HEK293 (cell line): ENCODE data around the gene FBXO45.
A peak's percentile ranks its signal among the peaks of the same experiment; 100 is the strongest.

Experiments used
- CTCF ChIA-PET: fragments of 350-600 bp; formaldehyde crosslinking; extraction: SDS; loops from one replicate; lab custom pipeline; 2021; ENCODE audit warnings: antibody characterized with exemption; lab: Yijun Ruan, JAX
- POLR2A ChIA-PET: fragments of 300-600 bp; formaldehyde crosslinking; extraction: SDS; loops from one replicate; lab custom pipeline; 2020; ENCODE audit warnings: antibody characterized with exemption, inconsistent platforms; lab: Yijun Ruan, JAX
- H3K27ac ChIP-seq: fragments of 200-500 bp; sonication (Bioruptor generic); 2 replicates; pipeline ENCODE4 v1.5.1; 2014; ENCODE audit warnings: low read depth, low read length, control low read depth, inconsistent platforms; ENCODE audit errors: extremely low read depth
- H3K36me3 ChIP-seq, 2 experiments: fragments of 200-500 bp in 1 of 2; sonication (Bioruptor generic) in 1 of 2; 1 replicate in 1 of 2; 2 replicates in 1 of 2; pipeline ENCODE4 v1.5.1; 2014 to 2017; ENCODE audit warnings: inconsistent platforms in 2 of 2, low read length in 2 of 2; ENCODE audit not compliant: control insufficient read depth in 2 of 2, insufficient read depth in 1 of 2
- H3K4me1 ChIP-seq: fragments of 200-500 bp; sonication (Bioruptor generic); 2 replicates; pipeline ENCODE4 v1.5.1; 2014; ENCODE audit warnings: mild to moderate bottlenecking, low read length, inconsistent platforms; ENCODE audit not compliant: control insufficient read depth, insufficient read depth
- H3K4me3 ChIP-seq: 2 replicates; pipeline ENCODE4 v1.5.1; 2011; ENCODE audit warnings: low read depth, mild to moderate bottlenecking, control low read depth, low read length, moderate library complexity
- H3K9me3 ChIP-seq: fragments of 200-500 bp; sonication (Bioruptor generic); 2 replicates; pipeline ENCODE4 v1.5.1; 2014; ENCODE audit warnings: low read depth, low read length, inconsistent platforms; ENCODE audit not compliant: control insufficient read depth, insufficient read depth
- CTCF ChIP-seq: fragments of 450-650 bp; formaldehyde crosslinking; IDR thresholded peaks from 2 replicates; pipeline ENCODE4 v1.5.1; 2016; ENCODE audit warnings: missing biosample characterization, missing genetic modification characterization
- GLI2 ChIP-seq: fragments of 450-650 bp; formaldehyde crosslinking; IDR thresholded peaks from 2 replicates; pipeline ENCODE4; 2017; ENCODE audit warnings: missing biosample characterization, missing genetic modification characterization, low read depth, borderline replicate concordance
- GLIS2 ChIP-seq: fragments of 450-650 bp; formaldehyde crosslinking; IDR thresholded peaks from 2 replicates; pipeline ENCODE4 v1.5.1; 2016; ENCODE audit warnings: missing biosample characterization, missing genetic modification characterization
- KLF16 ChIP-seq: fragments of 450-650 bp; formaldehyde crosslinking; IDR thresholded peaks from 2 replicates; pipeline ENCODE4 v1.5.1; 2017; ENCODE audit warnings: missing biosample characterization, missing genetic modification characterization
- KLF7 ChIP-seq: fragments of 450-650 bp; formaldehyde crosslinking; IDR thresholded peaks from 2 replicates; pipeline ENCODE4 v1.5.1; 2016; ENCODE audit warnings: missing biosample characterization, missing genetic modification characterization, borderline replicate concordance
- KLF8 ChIP-seq: fragments of 450-650 bp; formaldehyde crosslinking; IDR thresholded peaks from 2 replicates; pipeline ENCODE4 v1.5.1; 2016; ENCODE audit warnings: missing biosample characterization, missing genetic modification characterization
- SCRT1 ChIP-seq: fragments of 450-650 bp; formaldehyde crosslinking; IDR thresholded peaks from 2 replicates; pipeline ENCODE4 v1.5.1; 2016; ENCODE audit warnings: missing biosample characterization, missing genetic modification characterization, borderline replicate concordance
- TRIM28 ChIP-seq: IDR thresholded peaks from 2 replicates; pipeline ENCODE4 v1.6.1; 2011; ENCODE audit warnings: low read length, control low read depth, borderline replicate concordance
- YY1 ChIP-seq: fragments of 450-650 bp; formaldehyde crosslinking; IDR thresholded peaks from 2 replicates; pipeline ENCODE4 v1.5.1; 2018; ENCODE audit warnings: missing biosample characterization, missing genetic modification characterization
- ZBTB1 ChIP-seq: fragments of 450-650 bp; formaldehyde crosslinking; IDR thresholded peaks from 2 replicates; pipeline ENCODE4 v1.5.1; 2016; ENCODE audit warnings: missing biosample characterization, missing genetic modification characterization
- ZBTB26 ChIP-seq: fragments of 450-650 bp; formaldehyde crosslinking; optimal IDR thresholded peaks from 2 replicates; pipeline ENCODE3; 2016; ENCODE audit warnings: missing biosample characterization, mild to moderate bottlenecking, missing genetic modification characterization
- ZFP37 ChIP-seq: fragments of 450-650 bp; formaldehyde crosslinking; IDR thresholded peaks from 2 replicates; pipeline ENCODE4 v1.5.1; 2016; ENCODE audit warnings: missing biosample characterization, missing genetic modification characterization
- ZNF114 ChIP-seq: fragments of 450-650 bp; formaldehyde crosslinking; IDR thresholded peaks from 2 replicates; pipeline ENCODE4 v1.5.0; 2017; ENCODE audit warnings: missing biosample characterization, missing genetic modification characterization
- ZNF140 ChIP-seq: fragments of 450-650 bp; formaldehyde crosslinking; IDR thresholded peaks from 2 replicates; pipeline ENCODE4 v1.5.1; 2016; ENCODE audit warnings: missing biosample characterization, missing genetic modification characterization
- ZNF394 ChIP-seq: fragments of 450-650 bp; formaldehyde crosslinking; IDR thresholded peaks from 2 replicates; pipeline ENCODE4 v1.5.1; 2016; ENCODE audit warnings: missing biosample characterization, missing genetic modification characterization, mild to moderate bottlenecking, moderate library complexity, borderline replicate concordance
- ZNF558 ChIP-seq: fragments of 450-650 bp; formaldehyde crosslinking; IDR thresholded peaks from 2 replicates; pipeline ENCODE4 v1.5.1; 2016; ENCODE audit warnings: missing biosample characterization, missing genetic modification characterization
- ZNF561 ChIP-seq: fragments of 450-650 bp; IDR thresholded peaks from 2 replicates; pipeline ENCODE4 v1.5.1; 2018; ENCODE audit warnings: missing biosample characterization, missing genetic modification characterization, borderline replicate concordance
- ZNF623 ChIP-seq: fragments of 450-650 bp; formaldehyde crosslinking; IDR thresholded peaks from 2 replicates; pipeline ENCODE4 v1.5.1; 2016; ENCODE audit warnings: missing biosample characterization, missing genetic modification characterization
- ZNF654 ChIP-seq: fragments of 450-650 bp; formaldehyde crosslinking; IDR thresholded peaks from 2 replicates; pipeline ENCODE4 v1.5.1; 2016; ENCODE audit warnings: low read depth, missing biosample characterization, missing genetic modification characterization
- ZNF664 ChIP-seq: fragments of 450-650 bp; formaldehyde crosslinking; IDR thresholded peaks from 2 replicates; pipeline ENCODE4 v1.5.1; 2016; ENCODE audit warnings: missing biosample characterization, missing genetic modification characterization
- ZNF670 ChIP-seq: fragments of 450-650 bp; formaldehyde crosslinking; IDR thresholded peaks from 2 replicates; pipeline ENCODE4 v1.5.1; 2016; ENCODE audit warnings: missing biosample characterization, missing genetic modification characterization, low read depth
- ZNF704 ChIP-seq: fragments of 450-650 bp; formaldehyde crosslinking; IDR thresholded peaks from 2 replicates; pipeline ENCODE4 v1.5.1; 2016; ENCODE audit warnings: missing biosample characterization, missing genetic modification characterization
- ZSCAN30 ChIP-seq: fragments of 450-650 bp; IDR thresholded peaks from 2 replicates; pipeline ENCODE4 v1.5.1; 2018; ENCODE audit warnings: missing biosample characterization, mild to moderate bottlenecking, missing genetic modification characterization, moderate library complexity
- TF ChIP-seq, protein P1 (sequence below): fragments of 450-650 bp; formaldehyde crosslinking; IDR thresholded peaks from 2 replicates; pipeline ENCODE4 v1.5.1; 2016; ENCODE audit warnings: missing biosample characterization, missing genetic modification characterization, low read depth

The FBXO45 gene

DNA sequence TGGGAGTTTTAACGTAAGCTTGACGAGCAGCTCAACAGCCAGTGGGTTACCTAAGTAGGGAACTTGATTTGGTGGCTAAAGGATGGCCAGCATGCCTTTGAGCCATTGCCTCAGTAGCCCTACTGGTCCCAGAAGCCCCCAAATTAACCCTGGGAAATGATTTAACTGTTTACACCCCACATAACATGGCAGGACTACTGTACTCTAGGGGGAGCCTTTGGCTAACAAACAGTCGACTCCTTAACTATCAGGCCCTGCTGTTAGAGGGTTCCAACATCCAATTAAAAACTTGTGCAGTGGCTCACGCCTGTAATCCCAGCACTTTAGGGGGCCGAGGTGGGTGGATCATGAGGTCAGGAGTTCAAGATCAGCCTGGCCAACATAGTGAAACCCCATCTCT lies 43.9 kb upstream of the FBXO45 start:
- TF ChIP-seq CTCF (tag by site-specific recombination) (peak; percentile 31; the same call in 1 of the 2 replicates), ZNF670 (no peak), ZSCAN30 (0 out of 2 replicates have a peak, but pooled peaks have one; percentile 38), KLF8 (tag by site-specific recombination) (no peak), ZNF654 (peak; percentile 56), ZNF558 (tag by site-specific recombination) (no peak)
- TF ChIP-seq, all 188 proteins: peak for 3
- POLR2A ChIA-PET: no interaction called here
- Histone ChIP-seq H3K4me1 (no peaks in the 10 kb centered on the region), H3K36me3 (no peaks in the 10 kb centered on the region), H3K27ac (no peak overlapping the region), H3K9me3 (no peaks in the 10 kb centered on the region), H3K4me3 (no peak overlapping the region)
- CTCF ChIA-PET: interaction anchor here (0.6 to 4.4 kb wide), 4 partner anchors 9 to 450 kb away, joined by 3 to 18 read pairs (median 6); partner anchors contain the start of gene SMCO1

- no peak for TF ChIP-seq TRIM28
- TF ChIP-seq ZNF654: no peak
- no peak for TF ChIP-seq KLF16 (tag by site-specific recombination)
- no peak for TF ChIP-seq GLI2 (tag by site-specific recombination)
- TF ChIP-seq ZBTB26 (tag by site-specific recombination): no peak
- no peak for TF ChIP-seq ZNF623
- no peak for TF ChIP-seq ZNF394 (tag by site-specific recombination)
- TF ChIP-seq, all 188 proteins: peak for 0
- Histone ChIP-seq H3K36me3 (no peaks in the 10 kb centered on the region), H3K4me3 (no peak overlapping the region), H3K27ac (no peak overlapping the region), H3K9me3 (no peaks in the 10 kb centered on the region), H3K4me1 (no peaks in the 10 kb centered on the region)
- POLR2A ChIA-PET: no interaction called here
- CTCF ChIA-PET: interaction anchor here (0.7 kb wide), 1 partner anchor 160 kb away, joined by 3 read pairs; no protein-coding TSS in a partner anchor
Observed at GRCh38 chr3:196525141-196525540, 43.3 kb upstream of the FBXO45 start.

DNA sequence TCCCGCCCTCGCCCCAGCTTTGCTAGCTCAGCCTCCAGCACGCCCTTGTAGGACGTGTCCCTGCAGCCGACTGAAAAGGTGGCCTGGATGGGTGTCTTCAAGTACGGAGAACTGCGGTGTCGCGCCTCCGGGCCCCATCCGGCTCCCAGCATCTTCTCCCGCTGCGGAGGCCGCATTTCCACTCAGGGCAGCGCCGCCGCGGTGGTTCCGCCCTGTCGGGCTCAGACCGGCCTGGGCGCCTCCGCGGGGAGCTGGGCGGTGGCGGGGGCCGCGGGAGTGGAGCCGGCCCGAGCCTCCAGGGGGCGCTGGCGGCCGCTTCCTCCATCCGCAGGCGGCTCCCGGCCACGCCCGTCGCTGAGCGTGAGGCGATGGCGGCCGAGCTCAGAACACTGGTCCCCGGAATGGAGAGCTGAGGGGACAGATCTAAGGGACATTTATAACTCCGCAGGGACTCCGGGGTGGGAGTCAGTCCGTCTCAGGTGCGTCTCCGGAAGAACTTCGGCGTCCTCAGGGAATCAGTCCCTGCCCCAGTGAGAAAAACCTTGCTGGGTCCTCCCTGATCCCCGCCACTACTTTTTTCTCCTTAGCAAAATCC lies 39.7 kb upstream of the FBXO45 start:
- no peaks in the 10 kb centered on the region for H3K36me3 ChIP-seq
- POLR2A ChIA-PET: no interaction called here
- CTCF ChIA-PET: interaction anchor here (0.5 to 1.1 kb wide), 7 partner anchors 43 to 1248 kb away, joined by 3 to 4 read pairs (median 3); no protein-coding TSS in a partner anchor
- H3K9me3 ChIP-seq: no peaks in the 10 kb centered on the region
- H3K4me3 ChIP-seq: no peak overlapping the region
- no peak overlapping the region for H3K27ac ChIP-seq
- H3K4me1 ChIP-seq: no peaks in the 10 kb centered on the region
- TF ChIP-seq, protein P1, sequence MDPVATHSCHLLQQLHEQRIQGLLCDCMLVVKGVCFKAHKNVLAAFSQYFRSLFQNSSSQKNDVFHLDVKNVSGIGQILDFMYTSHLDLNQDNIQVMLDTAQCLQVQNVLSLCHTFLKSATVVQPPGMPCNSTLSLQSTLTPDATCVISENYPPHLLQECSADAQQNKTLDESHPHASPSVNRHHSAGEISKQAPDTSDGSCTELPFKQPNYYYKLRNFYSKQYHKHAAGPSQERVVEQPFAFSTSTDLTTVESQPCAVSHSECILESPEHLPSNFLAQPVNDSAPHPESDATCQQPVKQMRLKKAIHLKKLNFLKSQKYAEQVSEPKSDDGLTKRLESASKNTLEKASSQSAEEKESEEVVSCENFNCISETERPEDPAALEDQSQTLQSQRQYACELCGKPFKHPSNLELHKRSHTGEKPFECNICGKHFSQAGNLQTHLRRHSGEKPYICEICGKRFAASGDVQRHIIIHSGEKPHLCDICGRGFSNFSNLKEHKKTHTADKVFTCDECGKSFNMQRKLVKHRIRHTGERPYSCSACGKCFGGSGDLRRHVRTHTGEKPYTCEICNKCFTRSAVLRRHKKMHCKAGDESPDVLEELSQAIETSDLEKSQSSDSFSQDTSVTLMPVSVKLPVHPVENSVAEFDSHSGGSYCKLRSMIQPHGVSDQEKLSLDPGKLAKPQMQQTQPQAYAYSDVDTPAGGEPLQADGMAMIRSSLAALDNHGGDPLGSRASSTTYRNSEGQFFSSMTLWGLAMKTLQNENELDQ (tag by site-specific recombination): no peak
- no peak for TF ChIP-seq GLIS2 (tag by site-specific recombination)
- TF ChIP-seq ZNF664 (tag by site-specific recombination): no peak
- no peak for TF ChIP-seq KLF7 (tag by site-specific recombination)
- no peak for TF ChIP-seq ZNF623
- TF ChIP-seq YY1 (tag by site-specific recombination): no peak
- TF ChIP-seq ZNF561 (tag by site-specific recombination): no peak
- TF ChIP-seq SCRT1 (tag by site-specific recombination): no peak
- TF ChIP-seq ZNF704: no peak
- no peak for TF ChIP-seq ZBTB1 (tag by site-specific recombination)
- no peak for TF ChIP-seq GLI2 (tag by site-specific recombination)
- no peak for TF ChIP-seq ZNF114 (tag by site-specific recombination)
- TF ChIP-seq ZFP37 (tag by site-specific recombination): no peak
- no peak for TF ChIP-seq ZNF140 (tag by site-specific recombination)
